Prostate gland (tissue), 2 donors: ENCODE measurements around the gene RPN2.

ENCODE experiments used
- POLR2A ChIP-seq: fragments of 450-650 bp; IDR thresholded peaks from one replicate; pipeline ENCODE4 v1.6.1; 2016; ENCODE audit warnings: antibody characterized with exemption, mild to moderate bottlenecking
- POLR2AphosphoS5 ChIP-seq: sonication (generic); formaldehyde crosslinking; IDR thresholded peaks from one replicate; pipeline ENCODE4 v1.6.1; 2017; ENCODE audit warnings: antibody characterized with exemption
- TF ChIP-seq, protein P1 (sequence below), 4 experiments: fragments of 200-600 bp in 2 of 4; fragments of 450-650 bp in 2 of 4; sonication (generic) in 2 of 4; IDR thresholded peaks; 1 replicate in 3 of 4; 2 replicates in 1 of 4; pipeline ENCODE4 v1.5.1; 2016 to 2019; ENCODE audit warnings: antibody characterized with exemption in 4 of 4, mild to moderate bottlenecking in 2 of 4, moderate library complexity in 2 of 4

DNA sequence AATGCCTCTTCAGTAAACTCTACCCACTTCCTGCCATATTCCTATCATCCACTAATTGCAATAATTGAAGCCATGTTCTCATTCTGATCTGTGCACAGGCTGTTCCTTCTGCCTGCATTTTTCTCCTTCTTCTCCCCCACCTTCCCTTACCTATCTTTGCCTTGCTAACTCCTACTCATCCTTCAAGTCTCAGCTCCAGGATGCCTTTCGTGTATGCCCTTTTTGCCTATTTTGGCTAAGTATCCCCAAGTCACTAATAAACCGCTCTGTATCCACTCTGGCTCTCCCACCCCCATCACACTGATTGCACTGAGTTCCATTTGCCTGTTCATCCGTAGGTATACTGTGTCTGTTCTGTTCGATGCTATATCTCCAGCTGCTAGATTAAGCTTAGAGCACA, 6.3 kb upstream of the RPN2 start:
- TF ChIP-seq, protein P1, sequence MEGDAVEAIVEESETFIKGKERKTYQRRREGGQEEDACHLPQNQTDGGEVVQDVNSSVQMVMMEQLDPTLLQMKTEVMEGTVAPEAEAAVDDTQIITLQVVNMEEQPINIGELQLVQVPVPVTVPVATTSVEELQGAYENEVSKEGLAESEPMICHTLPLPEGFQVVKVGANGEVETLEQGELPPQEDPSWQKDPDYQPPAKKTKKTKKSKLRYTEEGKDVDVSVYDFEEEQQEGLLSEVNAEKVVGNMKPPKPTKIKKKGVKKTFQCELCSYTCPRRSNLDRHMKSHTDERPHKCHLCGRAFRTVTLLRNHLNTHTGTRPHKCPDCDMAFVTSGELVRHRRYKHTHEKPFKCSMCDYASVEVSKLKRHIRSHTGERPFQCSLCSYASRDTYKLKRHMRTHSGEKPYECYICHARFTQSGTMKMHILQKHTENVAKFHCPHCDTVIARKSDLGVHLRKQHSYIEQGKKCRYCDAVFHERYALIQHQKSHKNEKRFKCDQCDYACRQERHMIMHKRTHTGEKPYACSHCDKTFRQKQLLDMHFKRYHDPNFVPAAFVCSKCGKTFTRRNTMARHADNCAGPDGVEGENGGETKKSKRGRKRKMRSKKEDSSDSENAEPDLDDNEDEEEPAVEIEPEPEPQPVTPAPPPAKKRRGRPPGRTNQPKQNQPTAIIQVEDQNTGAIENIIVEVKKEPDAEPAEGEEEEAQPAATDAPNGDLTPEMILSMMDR (IDR thresholded peaks at IDR 0.05): no peak
- TF ChIP-seq POLR2AphosphoS5: no peak
- TF ChIP-seq POLR2A: no peak
